Right renal pelvis (tissue), 4 donors: ENCODE measurements around the gene MPPED2. TPM values are rescaled to one million over a fixed set of nuclear protein-coding genes. Genes with fewer than 3 reads are reported as not detected.

Experiments used
- DNase-seq, 4 donors: peaks; one replicate each; pipeline ENCODE4 v3.0.0-alpha.2; 2013; ENCODE audit warnings: low read depth in 4 of 4, low spot score in 3 of 4, missing footprints in 1 of 4
- polyA plus RNA-seq, 4 donors: library from polyadenylated mRNA; unstranded; fragments of 120-200 nt; gene quantifications; one replicate each; pipeline ENCODE4 v1.2.1, GENCODE V29; 2013; ENCODE audit not compliant: insufficient read length in 4 of 4

MPPED2 gene
- polyA plus RNA-seq, 4 donors, result 17.1 to 25.6 (median 22.6) TPM

DNA sequence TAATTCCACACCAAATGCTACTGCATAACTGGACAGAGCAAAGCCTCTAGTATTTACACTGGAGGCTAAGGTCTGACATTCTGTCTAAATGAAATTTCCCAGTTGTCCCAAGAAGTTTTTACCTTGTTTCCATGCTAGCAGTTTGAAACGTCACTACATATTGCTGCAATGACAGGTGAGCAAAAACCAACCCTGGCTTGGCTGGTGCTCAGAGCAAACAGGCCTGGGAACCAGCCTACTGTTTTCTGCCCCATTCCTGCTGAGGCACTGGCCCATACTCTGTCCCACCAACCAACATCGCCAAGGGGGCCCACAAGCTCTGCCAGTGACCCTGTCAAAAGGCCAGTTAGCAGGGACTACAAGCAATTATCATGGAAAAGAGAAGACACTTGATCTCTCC lies 131.1 kb downstream of the MPPED2 start:
- DNase-seq, result no peak

DNA sequence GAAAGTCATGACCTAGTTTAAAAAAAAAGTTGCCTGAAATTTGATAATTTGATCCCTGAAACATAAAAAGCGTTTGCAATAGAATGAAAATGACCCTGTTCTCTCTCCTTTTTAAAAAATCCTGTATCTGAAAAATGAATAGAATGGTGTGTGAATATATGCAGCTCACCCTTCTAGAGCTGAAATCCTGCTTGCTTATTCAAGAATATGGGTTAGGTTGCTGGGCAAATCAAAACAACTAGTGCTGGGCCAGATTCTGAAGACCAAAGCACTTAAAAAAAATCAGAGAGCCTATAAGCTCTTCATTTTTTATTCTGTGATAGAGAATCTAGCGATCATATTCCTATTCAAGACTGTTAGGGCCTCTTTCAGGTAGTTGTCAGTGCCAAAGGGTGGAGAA lies 131.6 kb downstream of the MPPED2 start:
- DNase-seq, result no peak

GRCh38 chr11:30454111-30454510 lies 132.0 kb downstream of the MPPED2 start:
- no peak for DNase-seq

DNA sequence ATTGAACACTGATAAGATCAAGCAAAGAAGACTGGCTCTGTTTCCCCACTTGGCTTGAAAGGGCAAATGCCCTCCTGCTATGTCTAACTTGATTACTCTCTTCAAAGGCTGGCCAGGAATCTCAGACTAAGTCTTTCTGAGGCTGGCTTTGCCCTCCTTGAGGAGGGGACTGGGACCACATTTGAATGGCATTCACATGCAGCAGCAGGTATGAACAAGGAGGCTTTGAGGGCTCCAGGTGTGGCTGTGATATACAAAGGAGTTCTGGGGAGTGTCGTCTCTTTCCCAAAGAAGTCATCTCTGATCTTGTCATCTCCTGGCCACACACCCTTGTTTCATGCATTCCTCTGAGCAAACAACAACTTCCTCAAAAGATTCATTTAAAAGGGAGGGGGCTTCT lies 132.4 kb downstream of the MPPED2 start:
- no peak for DNase-seq

DNA sequence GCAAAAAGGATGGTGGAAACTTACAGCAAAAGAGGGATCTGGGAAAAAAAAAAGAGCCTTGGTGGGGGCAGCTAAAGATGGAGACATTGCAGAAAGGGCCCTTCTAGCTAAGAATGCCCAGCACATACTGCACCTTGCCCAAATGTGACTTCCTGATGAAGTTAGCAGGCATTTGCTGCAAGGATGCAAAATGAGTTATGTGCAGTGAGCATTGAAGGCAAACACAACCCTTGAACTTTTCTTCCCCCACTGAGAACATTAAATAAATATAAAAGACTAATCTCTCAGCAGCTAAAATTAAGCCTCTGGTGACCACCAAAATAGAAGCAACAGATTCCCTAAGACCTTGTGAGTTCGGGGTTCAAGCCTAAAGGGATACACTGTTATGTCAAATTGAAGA lies 133.3 kb downstream of the MPPED2 start:
- DNase-seq, result no peak

- DNase-seq, result no peak
Observed at GRCh38 chr11:30452114-30452513, 134.0 kb downstream of the MPPED2 start.

- no peak for DNase-seq
Observed at GRCh38 chr11:30451626-30452025, 134.5 kb downstream of the MPPED2 start.

DNA sequence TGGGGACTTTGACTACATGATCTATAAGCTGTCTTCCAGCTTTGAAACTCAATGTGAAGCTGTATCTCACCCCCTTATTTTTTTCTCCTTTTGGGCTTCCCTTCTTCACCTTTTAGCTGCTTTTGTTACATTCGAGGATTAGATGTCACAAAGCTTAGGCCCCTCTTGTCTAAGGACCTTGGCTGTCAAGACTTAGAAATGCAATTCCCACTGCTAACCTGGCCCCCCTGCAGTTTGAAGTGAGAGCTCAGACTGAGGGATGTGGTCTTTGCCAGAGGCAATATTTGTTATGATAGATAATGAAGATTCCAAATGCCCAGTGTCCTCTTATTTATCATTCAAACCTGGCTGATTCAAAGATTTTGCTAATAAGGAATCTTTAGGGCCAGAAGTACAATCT lies 135.0 kb downstream of the MPPED2 start:
- DNase-seq, result no peak

DNA sequence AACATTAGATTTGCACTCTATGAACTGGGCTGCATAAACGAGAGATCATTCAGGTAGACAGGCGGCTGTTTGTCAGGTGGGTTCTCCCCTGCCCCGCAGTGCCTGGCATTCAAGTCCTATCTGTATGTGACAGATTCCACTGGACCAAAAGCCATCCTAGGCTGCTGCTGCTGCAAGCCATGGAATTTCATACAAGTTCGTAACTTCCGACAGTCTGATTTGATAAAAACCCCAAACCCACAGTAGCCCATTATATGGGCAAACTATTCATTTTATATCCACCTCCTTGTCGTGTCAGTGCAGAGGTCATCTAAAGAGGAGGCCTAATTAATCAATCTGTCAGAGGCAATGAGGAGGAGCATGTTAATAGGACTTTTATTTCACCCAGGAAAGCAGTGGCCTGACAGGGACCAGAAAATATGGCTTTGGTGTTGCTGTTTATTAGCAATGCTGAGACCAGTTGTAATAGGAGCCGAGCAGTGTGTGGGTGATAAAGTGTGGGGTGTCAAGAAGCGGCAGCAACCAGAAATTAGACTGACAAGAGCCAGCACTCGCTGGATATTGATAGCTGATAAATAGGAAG lies 139.0 kb downstream of the MPPED2 start:
- no peak for DNase-seq

DNA sequence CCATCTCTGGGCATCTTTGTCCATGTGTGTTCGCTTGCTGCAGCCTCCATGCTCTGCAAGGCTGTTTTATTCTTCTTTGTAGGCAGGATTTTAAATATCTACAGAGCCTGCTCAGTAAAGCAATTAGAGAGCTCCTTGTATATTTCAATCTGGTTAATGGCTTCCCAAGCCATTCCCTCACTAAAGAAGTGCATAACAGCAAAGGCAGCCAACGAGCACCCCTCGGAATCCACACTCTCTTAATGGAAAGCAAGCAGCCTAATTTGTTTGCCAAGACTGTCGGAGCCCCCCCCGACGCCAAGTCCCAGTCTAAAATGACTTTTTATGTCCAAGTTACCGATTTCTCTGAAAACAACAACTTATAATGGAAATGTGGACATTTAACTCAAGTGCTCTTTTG lies 139.6 kb downstream of the MPPED2 start:
- DNase-seq, result no peak

GRCh38 chr11:30445056-30445455 lies 141.1 kb downstream of the MPPED2 start:
- no peak for DNase-seq

DNA sequence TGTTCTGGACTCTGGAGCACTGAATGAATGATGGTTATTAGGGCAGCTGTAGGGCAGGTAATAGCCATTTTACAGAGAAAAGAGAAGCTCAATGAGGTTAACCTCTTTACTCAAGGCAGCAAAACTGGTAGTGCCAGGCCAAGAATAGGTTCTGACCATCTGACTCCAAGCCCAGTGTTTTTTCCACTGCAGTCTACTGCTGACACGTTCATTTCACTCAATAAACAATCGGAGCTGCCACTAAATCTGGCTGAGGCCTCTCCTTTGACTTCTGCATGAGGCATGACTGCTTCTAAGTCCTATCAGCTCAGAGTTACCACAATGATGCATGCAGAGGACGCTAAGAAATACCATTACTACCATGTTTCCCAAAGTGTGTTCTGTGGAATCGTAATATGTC lies 145.6 kb downstream of the MPPED2 start:
- no peak for DNase-seq

DNA sequence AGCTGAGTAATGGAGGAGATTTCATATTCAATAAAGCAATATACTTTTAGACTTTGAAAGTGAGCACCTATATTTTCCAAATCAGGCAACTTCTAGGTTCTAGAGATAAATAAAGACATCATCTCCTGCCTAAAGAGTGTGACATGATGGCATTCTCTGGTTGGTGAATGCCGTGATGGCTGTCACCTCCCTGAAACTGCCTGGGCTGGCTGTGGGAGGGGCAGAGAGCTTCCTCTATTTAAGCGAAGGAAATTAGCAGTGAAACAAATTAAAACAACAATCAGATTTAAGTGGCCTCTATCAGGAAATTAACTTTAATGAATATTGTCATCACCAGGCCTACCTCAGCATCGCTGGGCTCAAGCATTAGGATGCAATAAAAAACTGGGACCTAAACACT lies 149.4 kb downstream of the MPPED2 start:
- no peak for DNase-seq

GRCh38 chr11:30435488-30435887 lies 150.7 kb downstream of the MPPED2 start:
- no peak for DNase-seq

- DNase-seq, result no peak
Observed at GRCh38 chr11:30434901-30435300, 151.3 kb downstream of the MPPED2 start.

- DNase-seq, result no peak
Observed at GRCh38 chr11:30433831-30434230, 152.3 kb downstream of the MPPED2 start.

DNA sequence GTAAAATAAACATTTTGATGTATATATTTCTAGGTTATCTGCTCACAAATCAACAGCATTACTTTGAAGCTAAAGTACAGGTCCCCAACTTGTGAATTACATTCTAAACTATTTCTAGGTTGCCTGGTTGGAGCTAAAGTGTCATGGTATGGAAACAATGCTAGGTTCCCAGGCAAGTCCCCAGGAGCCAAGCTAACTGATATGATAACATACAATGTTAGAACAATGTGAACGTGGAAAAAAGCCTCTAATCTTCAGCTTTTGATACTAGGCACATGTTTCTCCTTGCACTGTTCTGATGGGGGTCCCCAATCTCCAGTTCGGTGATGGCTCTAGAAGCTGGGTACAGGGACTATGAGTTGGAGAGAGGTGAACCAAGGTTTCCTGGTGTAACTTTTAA lies 153.4 kb downstream of the MPPED2 start:
- DNase-seq, result no peak

- DNase-seq, result no peak
Observed at GRCh38 chr11:30432178-30432577, 154.0 kb downstream of the MPPED2 start.

DNA sequence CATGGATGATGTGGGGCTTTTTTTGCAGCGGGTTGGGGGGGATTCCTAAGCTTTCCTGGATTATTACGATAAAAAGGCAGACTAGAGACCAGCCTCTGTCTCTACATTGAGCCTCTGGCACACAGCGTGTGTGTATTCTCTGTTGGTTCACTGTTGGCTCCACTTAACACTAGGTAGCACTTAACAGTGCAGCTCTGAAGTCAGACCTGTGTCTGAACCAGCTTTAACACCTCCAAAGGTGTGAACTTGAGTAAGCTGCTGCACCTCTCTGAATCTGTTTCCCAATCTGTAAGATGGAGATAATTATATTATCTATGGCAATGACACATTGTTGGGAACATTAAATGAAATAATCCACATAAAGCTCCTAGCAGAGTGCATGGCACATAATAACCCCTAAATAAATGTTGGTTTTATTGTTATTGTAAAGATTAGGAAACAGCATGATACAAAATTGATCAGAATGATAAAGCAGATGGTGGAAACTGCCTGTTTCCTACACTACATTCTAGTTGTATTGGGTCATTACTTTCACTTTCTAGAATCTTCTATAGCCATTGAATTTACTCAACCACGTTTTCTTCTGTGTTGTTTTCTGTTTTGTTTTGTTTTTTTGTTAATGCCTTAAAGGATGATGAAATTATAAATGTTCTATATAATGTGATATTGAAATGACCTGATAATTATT lies 154.9 kb downstream of the MPPED2 start:
- no peak for DNase-seq

- DNase-seq, result no peak
Observed at GRCh38 chr11:30429550-30429949, 156.6 kb downstream of the MPPED2 start.

GRCh38 chr11:30426781-30427180 lies 159.4 kb downstream of the MPPED2 start:
- DNase-seq, result no peak

DNA sequence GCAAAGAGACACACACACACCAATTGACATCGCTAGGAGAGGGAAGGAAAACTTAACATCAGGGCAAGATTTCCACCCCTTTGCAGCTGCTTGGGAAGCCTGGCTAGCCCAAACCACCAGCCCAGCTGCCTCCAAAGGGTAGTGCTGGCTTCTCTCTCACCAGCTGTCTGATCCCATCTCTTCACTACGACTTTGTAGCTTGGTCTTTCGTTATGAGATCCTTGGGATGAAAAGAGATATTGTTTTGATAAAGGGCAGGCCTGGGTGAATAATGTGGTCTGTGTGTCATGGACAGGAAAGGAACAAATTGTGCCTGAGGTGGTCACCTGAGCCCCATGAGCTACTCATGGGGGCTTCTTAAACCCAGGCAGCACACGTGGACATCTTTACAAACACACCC lies 161.3 kb downstream of the MPPED2 start:
- no peak for DNase-seq

DNA sequence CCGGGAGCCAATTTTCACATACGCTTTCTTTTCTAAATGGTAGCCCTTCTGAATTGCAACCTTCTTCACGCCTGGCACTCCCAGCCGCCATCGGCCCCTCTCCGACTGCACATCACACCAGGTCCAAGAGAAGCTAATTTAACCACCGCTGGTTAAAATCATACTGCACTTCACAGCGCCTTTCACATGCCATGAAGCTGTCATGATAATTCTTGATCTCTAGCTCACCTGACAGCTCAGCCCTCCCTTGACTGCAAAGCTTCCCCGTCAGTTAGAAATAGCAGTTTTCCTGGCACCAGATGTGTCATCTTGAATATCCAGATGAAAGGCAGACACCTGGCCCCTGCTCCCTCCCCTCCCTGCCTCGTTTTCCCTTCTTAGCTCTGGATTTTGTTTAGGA lies 161.8 kb downstream of the MPPED2 start:
- DNase-seq, result no peak
